ENCODE data around the gene ISCU. TPM values are rescaled to one million over a fixed set of nuclear protein-coding genes. Genes with fewer than 3 reads are reported as not detected.
"Not testable (repeated sequence)": the region's sequence is repeated elsewhere in the genome, so short reads cannot be mapped to it uniquely, and the experiment has no call there.

Gene ISCU
- total and polyA plus RNA-seq, 4 donors, result 86.2 to 132 (median 94.3) TPM

DNA sequence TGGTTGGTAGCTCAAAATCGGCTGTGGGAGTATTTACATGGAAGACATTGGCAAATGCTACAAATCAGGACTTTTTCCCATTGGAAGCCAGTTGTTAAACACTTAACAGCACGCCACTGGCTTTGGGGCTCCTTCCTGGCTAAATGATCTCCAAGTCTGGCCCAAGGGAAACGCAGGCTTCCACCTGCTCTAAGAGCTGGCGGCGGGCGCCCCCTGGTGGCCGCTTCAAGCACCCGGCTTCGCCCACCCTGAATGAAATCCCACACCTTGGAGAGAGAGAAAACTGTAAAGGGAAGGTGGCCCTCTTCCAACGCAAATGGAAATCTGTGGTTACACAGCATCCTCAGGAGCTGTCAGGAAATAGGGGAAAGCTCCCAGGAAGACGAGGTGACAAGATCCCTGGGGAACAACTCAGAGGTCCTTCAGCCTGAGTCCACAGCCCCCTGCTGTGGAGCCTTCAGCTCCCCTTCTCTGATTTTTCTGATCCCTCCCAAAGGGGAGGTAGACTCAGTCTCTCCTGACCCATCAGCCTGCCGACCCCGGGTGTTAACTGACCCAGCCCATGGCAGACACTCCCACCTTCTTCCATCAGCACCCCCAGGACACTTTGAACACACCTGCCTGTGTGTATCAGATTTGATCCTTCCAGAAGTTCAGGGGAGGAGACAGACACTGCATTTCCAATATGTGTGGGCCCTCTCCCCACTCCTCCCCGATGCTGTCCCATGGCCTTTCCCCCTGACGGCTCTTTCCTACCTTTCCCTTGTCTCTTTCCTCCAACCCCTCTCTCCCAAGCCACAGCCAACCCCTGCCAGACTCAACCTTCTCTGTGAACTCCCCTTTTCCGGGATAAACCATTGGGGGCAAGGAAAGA is 55.9 kb downstream of the ISCU start:
- TF ChIP-seq, protein P1, sequence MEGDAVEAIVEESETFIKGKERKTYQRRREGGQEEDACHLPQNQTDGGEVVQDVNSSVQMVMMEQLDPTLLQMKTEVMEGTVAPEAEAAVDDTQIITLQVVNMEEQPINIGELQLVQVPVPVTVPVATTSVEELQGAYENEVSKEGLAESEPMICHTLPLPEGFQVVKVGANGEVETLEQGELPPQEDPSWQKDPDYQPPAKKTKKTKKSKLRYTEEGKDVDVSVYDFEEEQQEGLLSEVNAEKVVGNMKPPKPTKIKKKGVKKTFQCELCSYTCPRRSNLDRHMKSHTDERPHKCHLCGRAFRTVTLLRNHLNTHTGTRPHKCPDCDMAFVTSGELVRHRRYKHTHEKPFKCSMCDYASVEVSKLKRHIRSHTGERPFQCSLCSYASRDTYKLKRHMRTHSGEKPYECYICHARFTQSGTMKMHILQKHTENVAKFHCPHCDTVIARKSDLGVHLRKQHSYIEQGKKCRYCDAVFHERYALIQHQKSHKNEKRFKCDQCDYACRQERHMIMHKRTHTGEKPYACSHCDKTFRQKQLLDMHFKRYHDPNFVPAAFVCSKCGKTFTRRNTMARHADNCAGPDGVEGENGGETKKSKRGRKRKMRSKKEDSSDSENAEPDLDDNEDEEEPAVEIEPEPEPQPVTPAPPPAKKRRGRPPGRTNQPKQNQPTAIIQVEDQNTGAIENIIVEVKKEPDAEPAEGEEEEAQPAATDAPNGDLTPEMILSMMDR (IDR thresholded peaks at IDR 0.05; ENCODE audit: control extremely low read depth, extremely low read depth), result peak; percentile 88
- Histone ChIP-seq H3K4me1 (ENCODE audit: control insufficient read depth in 5 of 5, insufficient read depth in 5 of 5, low read length in 5 of 5) (peaks cover 0 to 16% (median 3%) of the 10 kb centered on the region in 5 donors), H3K4me3 (no peak overlapping the region), H3K36me3 (ENCODE audit: control insufficient read depth in 4 of 4, insufficient read depth in 4 of 4, low read length in 4 of 4) (no peaks in the 10 kb centered on the region), H3K27ac (ENCODE audit: low read depth in 1 of 2, low read length in 1 of 2) (no peak overlapping the region), H3K27me3 (ENCODE audit: control insufficient read depth in 3 of 3, insufficient read depth in 3 of 3, low read length in 2 of 3) (no peaks in the 10 kb centered on the region), H3K9me3 (ENCODE audit: control insufficient read depth in 4 of 4, insufficient read depth in 3 of 4, low read length in 3 of 4) (no peaks in the 10 kb centered on the region), H3K9ac (ENCODE audit: insufficient read depth in 1 of 2, low read length in 2 of 2) (no peak overlapping the region)
- WGBS, 2 donors, result 11 to 17% methylated on average over 16 of the region's 16 CpGs
- ATAC-seq (ENCODE audit: insufficient read depth, low FRiP score) (peak; percentile 73), DNase-seq (peak; percentile 85 to 89 (median 86))

DNA sequence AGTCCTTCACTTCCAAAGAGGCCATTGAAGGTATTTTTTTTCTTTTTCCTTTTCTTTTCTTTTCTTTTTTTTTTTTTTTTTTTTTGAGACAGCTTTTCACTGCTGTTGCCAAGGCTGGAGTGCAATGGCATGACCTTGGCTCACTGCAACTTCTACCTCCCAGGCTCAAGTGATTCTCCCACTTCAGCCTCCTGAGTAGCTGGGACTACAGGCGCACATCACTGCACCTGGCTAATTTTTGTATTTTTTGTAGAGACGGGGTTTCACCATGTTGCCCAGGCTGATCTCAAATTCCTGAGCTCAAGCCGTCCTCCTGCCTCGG is 56.5 kb downstream of the ISCU start:
- not testable (repeated sequence) for DNase-seq

More for the DNA sequence above, 56.5 kb downstream of the ISCU start:
- H3K4me1 ChIP-seq (ENCODE audit: control insufficient read depth in 5 of 5, insufficient read depth in 5 of 5, low read length in 5 of 5), result peaks cover 0 to 11% (median 2%) of the 10 kb centered on the region in 5 donors
- H3K9ac ChIP-seq (ENCODE audit: insufficient read depth in 1 of 2, low read length in 2 of 2); H3K36me3 ChIP-seq (ENCODE audit: control insufficient read depth in 4 of 4, insufficient read depth in 4 of 4, low read length in 4 of 4); H3K27me3 ChIP-seq (ENCODE audit: control insufficient read depth in 3 of 3, insufficient read depth in 3 of 3, low read length in 2 of 3); H3K9me3 ChIP-seq (ENCODE audit: control insufficient read depth in 4 of 4, insufficient read depth in 3 of 4, low read length in 3 of 4); ATAC-seq (ENCODE audit: insufficient read depth, low FRiP score); H3K27ac ChIP-seq (ENCODE audit: low read depth in 1 of 2, low read length in 1 of 2); H3K4me3 ChIP-seq: not testable (repeated sequence)
- 75 to 86% methylated on average over 4 of the region's 4 CpGs for WGBS, 2 donors

Other genes starting within 250 kb of the ISCU start
- gene CMKLR1, start 223.3 kb upstream of the ISCU start, total RNA-seq, result 10 to 100 TPM; 15.4 to 20.5 TPM
- 10 to 100 TPM in 1 of 2 donors, 1 to 10 TPM in 1; 4.4 to 19.6 TPM for gene CMKLR1, start 223.3 kb upstream of the ISCU start, polyA plus RNA-seq
- gene FICD, start 47.3 kb upstream of the ISCU start, total RNA-seq, result 10 to 100 TPM in 1 of 2 donors, 1 to 10 TPM in 1; 4.8 to 17.1 TPM
- 1 to 10 TPM; 3.5 to 9.3 TPM for gene FICD, start 47.3 kb upstream of the ISCU start, polyA plus RNA-seq
- 100 to 1,000 TPM in 1 of 2 donors, 10 to 100 TPM in 1; 46.5 to 107 TPM for gene SART3, start 1.4 kb upstream of the ISCU start, total RNA-seq
- gene SART3, start 1.4 kb upstream of the ISCU start, polyA plus RNA-seq, result 10 to 100 TPM; 12.2 to 23.3 TPM
- 10 to 100 TPM; 22.5 to 31.9 TPM for gene TMEM119, start 35.5 kb downstream of the ISCU start, total RNA-seq
- 10 to 100 TPM; 14.4 to 23.2 TPM for gene TMEM119, start 35.5 kb downstream of the ISCU start, polyA plus RNA-seq
- 10 to 100 TPM; 11.3 to 47.2 TPM for gene SELPLG, start 71.3 kb downstream of the ISCU start, total RNA-seq
- gene SELPLG, start 71.3 kb downstream of the ISCU start, polyA plus RNA-seq, result 10 to 100 TPM; 13.8 to 97.0 TPM
- gene CORO1C, start 168.9 kb downstream of the ISCU start, total RNA-seq, result 100 to 1,000 TPM; 117 to 227 TPM
- gene CORO1C, start 168.9 kb downstream of the ISCU start, polyA plus RNA-seq, result 10 to 100 TPM; 36.4 to 93.5 TPM

Data from lung (tissue), 12 donors.